ENCODE measurements around the gene OLIG2. TPM values are rescaled to one million over a fixed set of nuclear protein-coding genes. Genes with fewer than 3 reads are reported as not detected.
A peak's percentile ranks its signal among the peaks of the same experiment; 100 is the strongest.

The OLIG2 gene
- total RNA-seq, 1 experiment from 2014 or later: 0.79 TPM

DNA sequence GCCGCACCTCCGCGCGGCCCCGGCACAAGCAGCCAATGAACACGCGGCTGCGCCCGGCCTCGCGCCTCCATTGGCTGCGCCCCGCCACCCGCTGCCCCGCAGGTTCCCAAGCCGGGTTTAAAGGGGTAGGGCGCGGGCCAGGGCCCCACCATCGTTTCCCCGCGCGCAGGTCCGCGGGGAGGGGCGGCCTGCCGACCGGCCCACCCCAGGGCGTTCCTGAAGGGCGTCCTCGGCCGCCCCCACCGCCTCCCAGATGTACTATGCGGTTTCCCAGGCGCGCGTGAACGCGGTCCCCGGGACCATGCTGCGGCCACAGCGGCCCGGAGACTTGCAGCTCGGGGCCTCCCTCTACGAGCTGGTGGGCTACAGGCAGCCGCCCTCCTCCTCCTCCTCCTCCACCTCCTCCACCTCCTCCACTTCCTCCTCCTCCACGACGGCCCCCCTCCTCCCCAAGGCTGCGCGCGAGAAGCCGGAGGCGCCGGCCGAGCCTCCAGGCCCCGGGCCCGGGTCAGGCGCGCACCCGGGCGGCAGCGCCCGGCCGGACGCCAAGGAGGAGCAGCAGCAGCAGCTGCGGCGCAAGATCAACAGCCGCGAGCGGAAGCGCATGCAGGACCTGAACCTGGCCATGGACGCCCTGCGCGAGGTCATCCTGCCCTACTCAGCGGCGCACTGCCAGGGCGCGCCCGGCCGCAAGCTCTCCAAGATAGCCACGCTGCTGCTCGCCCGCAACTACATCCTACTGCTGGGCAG lies 44.4 kb downstream of the OLIG2 start, which contains the start of gene OLIG1 (continued):
- TF ChIP-seq ZNF532 (CRISPR knock-in tag; IDR thresholded peaks at IDR 0.05; ENCODE audit: borderline replicate concordance): no peak
- no peak for TF ChIP-seq ATF3 (CRISPR knock-in tag; conservative IDR thresholded peaks at IDR 0.05)
- TF ChIP-seq, protein P1, sequence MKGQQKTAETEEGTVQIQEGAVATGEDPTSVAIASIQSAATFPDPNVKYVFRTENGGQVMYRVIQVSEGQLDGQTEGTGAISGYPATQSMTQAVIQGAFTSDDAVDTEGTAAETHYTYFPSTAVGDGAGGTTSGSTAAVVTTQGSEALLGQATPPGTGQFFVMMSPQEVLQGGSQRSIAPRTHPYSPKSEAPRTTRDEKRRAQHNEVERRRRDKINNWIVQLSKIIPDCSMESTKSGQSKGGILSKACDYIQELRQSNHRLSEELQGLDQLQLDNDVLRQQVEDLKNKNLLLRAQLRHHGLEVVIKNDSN (CRISPR knock-in tag; IDR thresholded peaks at IDR 0.05): 0 out of 2 replicates have a peak, but pooled peaks have one; percentile 14
- no peak; the same call in 1 of the 2 replicates for TF ChIP-seq KAT7 (CRISPR knock-in tag; IDR thresholded peaks at IDR 0.05; ENCODE audit: borderline replicate concordance)
- TF ChIP-seq SP1 (CRISPR knock-in tag; conservative IDR thresholded peaks at IDR 0.05): no peak
- TF ChIP-seq ZNF263 (CRISPR knock-in tag; IDR thresholded peaks at IDR 0.05; ENCODE audit: low read depth): peak; percentile 98
- TF ChIP-seq JAZF1 (CRISPR knock-in tag; IDR thresholded peaks at IDR 0.05): no peak
- no peak for TF ChIP-seq ZNF138 (CRISPR knock-in tag; conservative IDR thresholded peaks at IDR 0.05)
- no peak for TF ChIP-seq MXD4 (CRISPR knock-in tag; IDR thresholded peaks at IDR 0.05; ENCODE audit: borderline replicate concordance)
- TF ChIP-seq, protein P2, sequence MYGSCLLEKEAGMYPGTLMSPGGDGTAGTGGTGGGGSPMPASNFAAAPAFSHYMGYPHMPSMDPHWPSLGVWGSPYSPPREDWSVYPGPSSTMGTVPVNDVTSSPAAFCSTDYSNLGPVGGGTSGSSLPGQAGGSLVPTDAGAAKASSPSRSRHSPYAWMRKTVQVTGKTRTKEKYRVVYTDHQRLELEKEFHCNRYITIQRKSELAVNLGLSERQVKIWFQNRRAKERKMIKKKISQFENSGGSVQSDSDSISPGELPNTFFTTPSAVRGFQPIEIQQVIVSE (CRISPR knock-in tag; IDR thresholded peaks at IDR 0.05; ENCODE audit: borderline replicate concordance): no peak
- TF ChIP-seq E2F5 (CRISPR knock-in tag; IDR thresholded peaks at IDR 0.05): 0 out of 2 replicates have a peak, but pooled peaks have one; percentile 41
- TF ChIP-seq NFYB (CRISPR knock-in tag; conservative IDR thresholded peaks at IDR 0.05; ENCODE audit: low read depth): peak; percentile 78
- TF ChIP-seq GTF2I (CRISPR knock-in tag; conservative IDR thresholded peaks at IDR 0.05): no peak
- TF ChIP-seq TEAD4 (CRISPR knock-in tag; IDR thresholded peaks at IDR 0.05): no peak
- TF ChIP-seq ETV6 (CRISPR knock-in tag; IDR thresholded peaks at IDR 0.05): no peak
- no peak for TF ChIP-seq ZNF219 (CRISPR knock-in tag; IDR thresholded peaks at IDR 0.05; ENCODE audit: borderline replicate concordance)
- TF ChIP-seq, protein P3, sequence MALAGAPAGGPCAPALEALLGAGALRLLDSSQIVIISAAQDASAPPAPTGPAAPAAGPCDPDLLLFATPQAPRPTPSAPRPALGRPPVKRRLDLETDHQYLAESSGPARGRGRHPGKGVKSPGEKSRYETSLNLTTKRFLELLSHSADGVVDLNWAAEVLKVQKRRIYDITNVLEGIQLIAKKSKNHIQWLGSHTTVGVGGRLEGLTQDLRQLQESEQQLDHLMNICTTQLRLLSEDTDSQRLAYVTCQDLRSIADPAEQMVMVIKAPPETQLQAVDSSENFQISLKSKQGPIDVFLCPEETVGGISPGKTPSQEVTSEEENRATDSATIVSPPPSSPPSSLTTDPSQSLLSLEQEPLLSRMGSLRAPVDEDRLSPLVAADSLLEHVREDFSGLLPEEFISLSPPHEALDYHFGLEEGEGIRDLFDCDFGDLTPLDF (CRISPR knock-in tag; IDR thresholded peaks at IDR 0.05): no peak
- TF ChIP-seq, protein P4, sequence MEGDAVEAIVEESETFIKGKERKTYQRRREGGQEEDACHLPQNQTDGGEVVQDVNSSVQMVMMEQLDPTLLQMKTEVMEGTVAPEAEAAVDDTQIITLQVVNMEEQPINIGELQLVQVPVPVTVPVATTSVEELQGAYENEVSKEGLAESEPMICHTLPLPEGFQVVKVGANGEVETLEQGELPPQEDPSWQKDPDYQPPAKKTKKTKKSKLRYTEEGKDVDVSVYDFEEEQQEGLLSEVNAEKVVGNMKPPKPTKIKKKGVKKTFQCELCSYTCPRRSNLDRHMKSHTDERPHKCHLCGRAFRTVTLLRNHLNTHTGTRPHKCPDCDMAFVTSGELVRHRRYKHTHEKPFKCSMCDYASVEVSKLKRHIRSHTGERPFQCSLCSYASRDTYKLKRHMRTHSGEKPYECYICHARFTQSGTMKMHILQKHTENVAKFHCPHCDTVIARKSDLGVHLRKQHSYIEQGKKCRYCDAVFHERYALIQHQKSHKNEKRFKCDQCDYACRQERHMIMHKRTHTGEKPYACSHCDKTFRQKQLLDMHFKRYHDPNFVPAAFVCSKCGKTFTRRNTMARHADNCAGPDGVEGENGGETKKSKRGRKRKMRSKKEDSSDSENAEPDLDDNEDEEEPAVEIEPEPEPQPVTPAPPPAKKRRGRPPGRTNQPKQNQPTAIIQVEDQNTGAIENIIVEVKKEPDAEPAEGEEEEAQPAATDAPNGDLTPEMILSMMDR (IDR thresholded peaks at IDR 0.05): no peak
- TF ChIP-seq CREM (CRISPR knock-in tag; IDR thresholded peaks at IDR 0.05): no peak
- 0 out of 2 replicates have a peak, but pooled peaks have one; percentile 34 for TF ChIP-seq TP53 (CRISPR knock-in tag; IDR thresholded peaks at IDR 0.05)
- TF ChIP-seq CBFB (CRISPR knock-in tag; IDR thresholded peaks at IDR 0.05; ENCODE audit: low read depth): no peak
- no peak for TF ChIP-seq ZNF416 (CRISPR knock-in tag; IDR thresholded peaks at IDR 0.05)
- no peak for TF ChIP-seq ZMAT4 (CRISPR knock-in tag; IDR thresholded peaks at IDR 0.05)
- TF ChIP-seq, protein P5, sequence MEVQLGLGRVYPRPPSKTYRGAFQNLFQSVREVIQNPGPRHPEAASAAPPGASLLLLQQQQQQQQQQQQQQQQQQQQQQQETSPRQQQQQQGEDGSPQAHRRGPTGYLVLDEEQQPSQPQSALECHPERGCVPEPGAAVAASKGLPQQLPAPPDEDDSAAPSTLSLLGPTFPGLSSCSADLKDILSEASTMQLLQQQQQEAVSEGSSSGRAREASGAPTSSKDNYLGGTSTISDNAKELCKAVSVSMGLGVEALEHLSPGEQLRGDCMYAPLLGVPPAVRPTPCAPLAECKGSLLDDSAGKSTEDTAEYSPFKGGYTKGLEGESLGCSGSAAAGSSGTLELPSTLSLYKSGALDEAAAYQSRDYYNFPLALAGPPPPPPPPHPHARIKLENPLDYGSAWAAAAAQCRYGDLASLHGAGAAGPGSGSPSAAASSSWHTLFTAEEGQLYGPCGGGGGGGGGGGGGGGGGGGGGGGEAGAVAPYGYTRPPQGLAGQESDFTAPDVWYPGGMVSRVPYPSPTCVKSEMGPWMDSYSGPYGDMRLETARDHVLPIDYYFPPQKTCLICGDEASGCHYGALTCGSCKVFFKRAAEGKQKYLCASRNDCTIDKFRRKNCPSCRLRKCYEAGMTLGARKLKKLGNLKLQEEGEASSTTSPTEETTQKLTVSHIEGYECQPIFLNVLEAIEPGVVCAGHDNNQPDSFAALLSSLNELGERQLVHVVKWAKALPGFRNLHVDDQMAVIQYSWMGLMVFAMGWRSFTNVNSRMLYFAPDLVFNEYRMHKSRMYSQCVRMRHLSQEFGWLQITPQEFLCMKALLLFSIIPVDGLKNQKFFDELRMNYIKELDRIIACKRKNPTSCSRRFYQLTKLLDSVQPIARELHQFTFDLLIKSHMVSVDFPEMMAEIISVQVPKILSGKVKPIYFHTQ (CRISPR knock-in tag; IDR thresholded peaks at IDR 0.05): no peak
- peak; percentile 61; the same call in 1 of the 2 replicates for TF ChIP-seq FOXK1 (CRISPR knock-in tag; IDR thresholded peaks at IDR 0.05)
- no peak for TF ChIP-seq ZNF317 (CRISPR knock-in tag; IDR thresholded peaks at IDR 0.05; ENCODE audit: borderline replicate concordance, low read depth)
